HepG2 (cell line): ENCODE results near the gene AARSD1. TPM values are rescaled to one million over a fixed set of nuclear protein-coding genes. Genes with fewer than 3 reads are reported as not detected.

Experiments
- ARID2 ChIP-seq: sonication (generic); formaldehyde crosslinking; IDR thresholded peaks from 2 replicates; pipeline ENCODE4 v1.8.1; 2022; ENCODE audit warnings: mild to moderate bottlenecking, missing genetic modification reagents, borderline replicate concordance
- ARID5B ChIP-seq: IDR thresholded peaks from 2 replicates; pipeline ENCODE4 v1.4.0; 2020; ENCODE audit warnings: mild to moderate bottlenecking, missing genetic modification reagents
- DR1 ChIP-seq: sonication (generic); formaldehyde crosslinking; IDR thresholded peaks from 2 replicates; pipeline ENCODE4 v1.8.0; 2021; ENCODE audit warnings: mild to moderate bottlenecking, missing genetic modification reagents, inconsistent platforms
- EEA1 ChIP-seq: sonication (generic); formaldehyde crosslinking; IDR thresholded peaks from 2 replicates; pipeline ENCODE4 v1.5.1; 2020; ENCODE audit warnings: mild to moderate bottlenecking, missing genetic modification reagents, borderline replicate concordance
- FOSL1 ChIP-seq: sonication (generic); formaldehyde crosslinking; IDR thresholded peaks from 2 replicates; pipeline ENCODE4 v1.9.0; 2021; ENCODE audit warnings: missing genetic modification reagents, borderline replicate concordance
- FUBP1 ChIP-seq: sonication (generic); formaldehyde crosslinking; IDR thresholded peaks from 2 replicates; pipeline ENCODE4 v1.5.1; 2020; ENCODE audit warnings: missing genetic modification reagents, mild to moderate bottlenecking, borderline replicate concordance
- HNRNPL ChIP-seq: fragments of 200-400 bp; formaldehyde crosslinking; IDR thresholded peaks from 2 replicates; pipeline ENCODE4 v1.6.1; 2017; ENCODE audit warnings: mild to moderate bottlenecking, low read depth, low read length
- KDM2A ChIP-seq: sonication (generic); formaldehyde crosslinking; IDR thresholded peaks from 2 replicates; pipeline ENCODE4 v1.4.0; 2020; ENCODE audit warnings: low read depth, missing genetic modification reagents, borderline replicate concordance
- TFE3 ChIP-seq: IDR thresholded peaks from 2 replicates; pipeline ENCODE4 v1.6.1; 2016
- ZBTB10 ChIP-seq: sonication (generic); formaldehyde crosslinking; IDR thresholded peaks from 2 replicates; pipeline ENCODE4 v1.4.0; 2020; ENCODE audit warnings: missing genetic modification reagents, borderline replicate concordance
- ZGPAT ChIP-seq: IDR thresholded peaks from 2 replicates; pipeline ENCODE4 v1.6.1; 2016; ENCODE audit warnings: mild to moderate bottlenecking
- ZNF207 ChIP-seq: fragments of 450-650 bp; IDR thresholded peaks from 2 replicates; pipeline ENCODE4 v1.6.1; 2016; ENCODE audit warnings: antibody characterized with exemption, borderline replicate concordance
- ZNF639 ChIP-seq: conservative IDR thresholded peaks from 2 replicates; pipeline ENCODE4 v1.6.1; 2018; ENCODE audit warnings: missing genetic modification reagents
- ZNF746 ChIP-seq: sonication (generic); formaldehyde crosslinking; IDR thresholded peaks from 2 replicates; pipeline ENCODE4 v1.8.0; 2022; ENCODE audit warnings: mild to moderate bottlenecking, missing genetic modification reagents
- ZNF75D ChIP-seq: sonication (generic); formaldehyde crosslinking; IDR thresholded peaks from 2 replicates; pipeline ENCODE4 v1.8.1; 2023; ENCODE audit warnings: missing genetic modification reagents, mild to moderate bottlenecking, borderline replicate concordance
- polyA plus RNA-seq, 8 experiments: library from polyadenylated mRNA; depleted of rRNA in 3 of 8; stranded (reverse) in 7 of 8; unstranded in 1 of 8; fragments of >200 nt; fragmentation: Illumina TruSeq in 4 of 8; extraction: Trizol in 4 of 8; gene quantifications; 2 replicates each; pipeline versions ENCODE4 v1.2.1 to v1.2.3, GENCODE V29; 2011 to 2016; ENCODE audit warnings: low read depth in 4 of 8, missing spikeins in 1 of 8, mixed read lengths in 1 of 8; ENCODE audit not compliant: insufficient read depth in 1 of 8
- total RNA-seq, 5 experiments: library from RNA; depleted of rRNA; stranded (reverse); fragments of >200 nt; fragmentation: Illumina TruSeq; extraction: Trizol; gene quantifications; 2 replicates each; pipeline ENCODE4 v1.2.3, GENCODE V29; 2016; ENCODE audit warnings: low read depth in 1 of 5

AARSD1 gene
- total and polyA plus RNA-seq, 2 of the 13 experiments (the other 11 are each of a cell fraction or from before 2014, with no cell fraction given) = 24.7 to 29.3 TPM

GRCh38 chr17:42980274-42980765 lies 16.1 kb upstream of the AARSD1 start, which contains the start of gene RUNDC1 (continued):
- TF ChIP-seq ZBTB10 (CRISPR knock-in tag) (peak; percentile 90; the same call in 1 of the 2 replicates), FUBP1 (CRISPR knock-in tag) (no peak), ZGPAT (CRISPR knock-in tag) (peak; percentile 56), TFE3 (CRISPR knock-in tag) (0 out of 2 replicates have a peak, but pooled peaks have one; percentile 13), ARID2 (CRISPR knock-in tag) (no peak), ARID5B (CRISPR knock-in tag) (0 out of 2 replicates have a peak, but pooled peaks have one; percentile 6), ZNF207 (no peak), ZNF639 (CRISPR knock-in tag) (no peak; the same call in 1 of the 2 replicates), ZNF746 (CRISPR knock-in tag) (0 out of 2 replicates have a peak, but pooled peaks have one; percentile 5), ZNF75D (no peak), KDM2A (peak; percentile 69), HNRNPL (no peak), DR1 (0 out of 2 replicates have a peak, but pooled peaks have one; percentile 10), EEA1 (CRISPR knock-in tag) (no peak), FOSL1 (no peak)
